ENCODE results near the gene ARID3B.
A peak's percentile ranks its signal among the peaks of the same experiment; 100 is the strongest.

Gene ARID3B

DNA sequence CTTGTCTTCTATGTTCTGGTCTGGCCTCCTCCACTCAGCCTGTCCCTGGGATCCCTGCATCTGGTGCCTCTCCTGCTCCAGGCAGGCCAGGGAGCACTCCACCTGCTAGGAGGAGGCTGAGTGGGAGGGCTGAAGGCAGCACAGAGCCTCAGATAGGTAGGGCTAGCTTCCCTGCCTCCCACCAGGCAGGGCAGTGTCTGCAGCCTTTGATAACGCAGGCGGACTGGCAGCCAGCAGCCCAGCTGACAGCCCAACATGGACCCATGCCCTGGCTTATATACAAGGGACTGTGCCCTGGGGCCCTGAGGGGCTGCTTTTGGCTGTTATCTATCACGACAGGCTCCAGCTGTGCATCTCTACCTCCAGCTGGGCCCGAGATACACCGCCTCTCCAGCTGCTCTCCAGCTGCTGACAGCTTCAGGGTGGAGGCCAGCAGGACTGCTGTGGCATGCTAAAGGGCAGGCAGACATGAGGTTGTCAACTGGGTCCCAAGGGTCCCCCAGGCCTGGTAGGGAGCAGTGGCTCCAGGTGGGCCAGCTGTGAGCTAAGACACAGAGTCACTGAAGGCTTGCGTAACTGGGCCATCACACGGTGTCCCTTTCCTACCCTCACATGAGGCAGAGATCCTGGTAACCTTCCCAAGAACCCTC is 69.4 kb downstream of the ARID3B start:
- peak in 1 of 2 experiments; percentile 15 for DNase-seq

- DNase-seq = peak in 1 of 2 experiments; percentile 27
Observed at GRCh38 chr15:74611341-74611740, 70.3 kb downstream of the ARID3B start.

- DNase-seq = no peak
Observed at GRCh38 chr15:74611834-74612233, 70.8 kb downstream of the ARID3B start.

DNA sequence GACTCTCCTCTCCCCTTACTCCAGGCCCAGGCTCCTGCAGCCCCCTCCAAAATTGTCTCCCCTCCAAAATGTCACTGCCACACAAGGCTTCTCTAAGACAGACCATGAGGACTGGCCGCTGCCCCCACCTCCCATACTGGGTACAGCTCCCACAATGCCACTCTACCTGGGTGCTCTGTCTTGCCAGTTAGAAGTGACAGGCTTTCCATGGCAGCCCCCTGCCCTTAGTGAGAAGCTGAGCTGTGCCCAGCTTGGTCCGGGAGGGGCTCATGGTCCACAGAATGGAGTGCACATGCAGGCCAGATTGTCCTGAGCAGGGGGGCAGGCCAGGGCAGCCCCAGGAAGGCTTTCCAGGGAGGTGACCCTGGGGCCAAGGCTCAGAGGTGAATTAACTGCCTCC is 71.7 kb downstream of the ARID3B start:
- no peak for DNase-seq

- no peak for DNase-seq
Observed at GRCh38 chr15:74613089-74613952, 72.3 kb downstream of the ARID3B start.

DNA sequence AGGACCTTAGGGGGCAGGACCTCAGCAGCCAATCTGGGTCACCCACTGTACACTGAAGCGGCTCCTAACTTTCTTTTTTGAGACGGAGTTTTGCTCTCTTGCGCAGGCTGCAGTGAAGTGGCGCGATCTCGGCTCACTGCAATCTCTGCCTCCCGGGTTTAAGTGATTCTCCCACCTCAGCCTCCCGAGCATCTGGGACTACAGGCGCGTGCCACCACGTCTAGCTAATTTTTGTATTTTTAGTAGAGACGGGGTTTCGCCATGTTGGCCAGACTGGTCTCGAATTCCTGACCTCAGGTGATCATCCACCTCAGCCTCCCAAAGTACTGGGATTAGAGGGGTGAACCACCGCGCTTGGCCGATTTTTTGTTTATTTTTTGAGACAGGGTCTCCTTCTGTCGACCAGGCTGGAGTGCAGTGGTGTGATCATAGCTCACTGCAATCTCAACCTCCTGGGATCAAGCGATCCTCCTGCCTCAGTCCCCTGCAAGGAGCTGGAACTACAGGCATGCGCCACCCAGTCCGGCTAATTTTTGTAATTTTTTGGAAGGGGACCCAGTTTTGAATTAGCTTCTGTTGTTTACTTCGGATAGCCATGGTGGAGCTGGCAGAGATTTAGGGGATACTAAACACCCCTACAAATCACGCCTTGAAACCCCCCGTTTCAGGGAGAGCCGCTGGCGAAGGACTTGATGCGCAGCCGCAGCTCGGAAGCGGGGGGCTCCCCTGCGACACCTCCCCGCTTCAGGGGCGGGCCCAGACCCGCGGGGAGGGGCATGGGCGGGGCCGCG is 73.1 kb downstream of the ARID3B start:
- DNase-seq = no peak

GRCh38 chr15:74614744-74615507 is 73.9 kb downstream of the ARID3B start:
- peak; percentile 21 to 79 for DNase-seq

DNA sequence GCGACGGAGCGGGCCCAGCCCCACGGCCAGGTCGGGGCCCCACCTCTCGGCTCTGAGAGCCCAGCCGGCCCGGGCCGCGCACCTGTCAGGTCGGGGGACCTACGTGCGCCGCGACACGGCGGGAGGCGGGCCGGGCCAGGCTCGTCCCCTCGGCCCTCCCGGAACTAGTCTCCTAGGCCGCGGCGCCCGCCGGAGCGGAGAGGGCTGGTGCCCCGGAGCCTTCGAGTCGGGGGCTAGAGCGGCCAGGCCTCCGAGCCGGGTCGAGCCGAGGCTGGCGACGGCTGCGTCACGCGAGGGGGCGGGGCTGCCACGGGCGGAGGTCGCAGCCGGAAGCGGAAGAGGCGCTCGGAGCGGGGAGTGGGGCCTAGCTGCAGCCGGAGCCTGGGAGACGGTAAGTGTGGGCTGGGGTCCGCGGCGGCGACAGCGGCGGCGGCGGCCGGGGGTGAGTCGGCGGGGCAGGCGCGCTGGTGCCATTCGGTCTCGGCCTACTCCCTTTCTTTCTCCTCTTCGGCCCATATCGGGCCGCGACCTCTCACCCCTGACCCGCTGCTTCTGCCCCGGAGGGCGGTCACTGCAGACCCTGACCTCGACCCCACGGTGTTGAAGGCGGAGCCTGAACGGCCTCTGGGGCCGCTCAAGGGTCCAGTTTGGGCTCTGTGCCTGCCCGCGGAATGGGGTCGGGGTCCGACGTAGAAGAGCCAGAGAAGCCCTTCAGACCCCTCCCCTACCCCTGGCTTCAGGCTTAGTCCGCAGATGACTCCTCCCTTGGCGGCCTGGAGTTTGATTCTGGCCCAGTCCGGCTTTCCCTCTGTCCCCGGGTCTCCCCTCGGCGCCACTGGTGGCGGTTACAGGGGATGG is 74.7 kb downstream of the ARID3B start, which contains the start of gene CLK3:
CLK3 (plus strand) TSS at position 329 of the 858 bp plus-strand sequence. CDS start 3,361 bp downstream, outside the sequence.
- peak; percentile 73 to 95 for DNase-seq

GRCh38 chr15:74616366-74616939 is 75.4 kb downstream of the ARID3B start:
- DNase-seq = peak in 1 of 2 experiments; percentile 29

GRCh38 chr15:74616996-74617395 is 76.0 kb downstream of the ARID3B start:
- DNase-seq = no peak

- no peak for DNase-seq
Observed at GRCh38 chr15:74618841-74619596, 78.0 kb downstream of the ARID3B start.

GRCh38 chr15:74619916-74620635 is 79.1 kb downstream of the ARID3B start:
- no peak for DNase-seq

DNA sequence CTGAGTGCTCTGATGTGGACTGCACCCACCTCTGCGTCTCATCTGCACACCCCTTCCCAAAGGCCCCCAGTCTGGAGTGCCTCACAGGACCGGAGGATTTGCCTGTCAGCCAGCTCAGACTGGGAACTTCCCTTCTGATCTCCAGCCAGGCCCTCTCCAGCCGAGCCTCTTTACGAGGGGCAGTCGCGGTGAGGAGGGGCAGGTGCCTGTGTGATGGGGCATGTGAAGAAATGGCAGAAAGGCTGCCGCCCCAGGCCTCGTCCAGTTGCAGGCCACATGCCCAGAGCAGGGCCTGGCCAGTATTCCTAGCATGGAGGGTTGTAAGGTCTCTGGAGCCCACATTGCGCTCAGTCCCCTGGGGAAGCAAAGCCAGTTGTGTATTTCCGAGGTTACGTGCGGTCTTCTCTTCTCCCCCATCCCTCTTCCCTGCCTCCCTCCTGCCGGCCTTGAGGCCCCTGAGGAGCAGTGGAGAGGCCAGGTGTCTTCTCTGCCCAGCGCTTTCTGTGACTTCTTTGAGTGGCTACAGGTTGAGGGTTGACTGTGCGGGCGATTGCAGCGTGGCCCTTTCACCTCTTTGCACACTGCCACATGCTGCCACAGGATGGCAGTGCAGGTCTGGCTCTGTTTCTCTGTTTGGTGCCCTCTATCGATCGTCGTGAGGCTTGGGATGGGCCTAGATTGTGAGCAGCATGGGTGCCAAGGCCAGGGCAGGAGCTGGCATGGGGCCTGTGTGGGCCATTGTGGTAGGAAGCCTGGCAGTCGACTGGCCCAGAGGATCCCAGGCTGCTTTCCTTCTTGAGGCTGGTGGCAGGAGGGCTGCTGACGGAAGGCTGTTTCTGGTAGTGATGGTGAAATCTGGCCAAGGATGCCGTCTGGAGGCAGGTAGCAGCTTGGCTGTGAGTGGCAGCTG is 79.9 kb downstream of the ARID3B start:
- DNase-seq = peak; percentile 6 to 71

GRCh38 chr15:74621546-74621920 is 80.5 kb downstream of the ARID3B start:
- no peak for DNase-seq

DNA sequence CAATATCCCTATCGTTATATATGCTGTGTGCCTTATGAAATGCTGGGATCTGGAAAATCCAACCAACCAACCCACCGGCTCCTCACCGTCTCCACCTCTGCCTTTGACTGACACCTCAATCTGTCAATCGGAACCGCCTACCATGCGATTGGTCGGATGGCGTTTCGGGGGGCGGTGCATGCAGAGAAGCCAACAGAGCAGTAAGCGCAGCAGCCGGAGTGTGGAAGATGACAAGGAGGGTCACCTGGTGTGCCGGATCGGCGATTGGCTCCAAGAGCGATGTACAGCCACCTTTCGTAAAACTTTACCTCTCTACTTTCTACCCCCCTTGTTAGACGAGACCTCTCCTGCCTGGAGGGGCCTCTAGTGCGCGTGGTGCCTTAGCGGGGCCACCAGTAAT is 80.9 kb downstream of the ARID3B start:
- DNase-seq = no peak

DNA sequence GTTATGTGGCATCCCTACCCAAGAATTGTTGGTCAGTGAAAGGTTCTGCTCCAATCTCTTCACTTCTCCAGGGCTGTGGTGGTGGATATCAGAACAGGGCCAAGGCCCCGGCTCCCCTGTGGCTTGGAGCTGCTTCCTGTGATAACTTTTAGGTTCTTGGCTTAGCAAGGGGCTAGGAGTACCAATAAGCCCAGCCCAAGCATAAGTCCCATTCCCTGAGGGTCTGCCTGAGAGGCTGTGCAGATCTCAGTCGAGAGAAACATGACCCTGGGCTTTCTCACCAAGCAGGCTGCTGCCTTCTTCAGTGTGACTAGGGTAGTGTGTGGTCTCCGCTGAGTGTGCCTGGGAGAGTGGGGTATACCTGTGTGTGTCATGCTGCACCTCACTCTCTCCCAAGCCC is 81.7 kb downstream of the ARID3B start:
- DNase-seq = no peak

DNA sequence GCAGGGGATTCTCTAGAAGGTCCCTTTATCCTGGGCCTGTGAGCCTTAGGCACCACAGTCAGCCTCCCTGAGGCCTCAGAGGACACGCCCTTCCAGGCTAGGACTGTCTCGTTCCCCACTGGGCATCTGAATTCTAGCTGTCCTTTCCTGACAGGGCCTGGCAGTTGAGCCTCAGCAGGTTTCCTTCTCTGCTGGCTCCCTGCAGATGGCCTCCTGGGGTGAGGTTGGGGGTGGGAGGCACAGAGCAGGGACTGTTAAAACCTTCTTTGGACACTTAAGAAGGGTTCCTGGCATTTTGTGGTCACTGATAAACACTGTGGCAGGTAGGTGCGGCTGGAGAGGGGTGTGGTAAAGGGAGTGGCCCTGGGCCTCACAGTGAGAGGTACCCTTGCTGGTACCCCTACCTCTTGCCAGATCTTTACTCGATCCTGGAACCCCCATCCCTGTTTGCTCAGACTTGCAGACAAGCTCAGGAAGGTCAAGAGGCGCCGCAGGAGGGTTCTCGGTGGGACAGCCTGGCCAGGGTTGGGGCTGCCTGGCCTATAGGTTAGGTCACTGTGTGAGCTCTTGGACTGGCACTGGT is 83.1 kb downstream of the ARID3B start:
- no peak for DNase-seq

DNA sequence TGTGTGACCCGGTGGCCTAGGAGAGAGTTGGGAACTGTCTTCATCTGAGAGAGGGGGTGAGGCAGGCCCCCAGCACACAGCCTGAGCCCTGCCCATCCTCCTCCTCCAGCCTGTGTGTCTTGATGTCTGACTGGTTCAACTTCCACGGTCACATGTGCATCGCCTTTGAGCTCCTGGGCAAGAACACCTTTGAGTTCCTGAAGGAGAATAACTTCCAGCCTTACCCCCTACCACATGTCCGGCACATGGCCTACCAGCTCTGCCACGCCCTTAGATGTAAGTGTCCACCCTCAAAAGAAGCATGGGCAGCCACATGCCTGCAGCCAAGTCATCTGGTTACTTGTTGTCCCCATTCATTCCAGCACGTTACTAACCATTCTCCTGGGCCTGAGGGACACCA is 84.7 kb downstream of the ARID3B start:
- no peak for DNase-seq
